Left hindlimb (tissue), 1 donor: ENCODE results near the gene VPS13C.
"Not testable (repeated sequence)": the region's sequence is repeated elsewhere in the genome, so short reads cannot be mapped to it uniquely, and the experiment has no call there.

Experiments used
- DNase-seq: peaks from one replicate; pipeline ENCODE4 v3.0.0-alpha.2; 2018

VPS13C gene

GRCh38 chr15:62046078-62046743 lies 14.0 kb downstream of the VPS13C start:
- no peak for DNase-seq

- DNase-seq: no peak
Observed at GRCh38 chr15:62035256-62035924, 24.9 kb downstream of the VPS13C start.

- no peak for DNase-seq
Observed at GRCh38 chr15:62027916-62028315, 32.3 kb downstream of the VPS13C start.

- no peak for DNase-seq
Observed at GRCh38 chr15:62027263-62027565, 33.0 kb downstream of the VPS13C start.

- DNase-seq: no peak
Observed at GRCh38 chr15:62026487-62027262, 33.6 kb downstream of the VPS13C start.

GRCh38 chr15:62021991-62022600 lies 38.2 kb downstream of the VPS13C start:
- no peak for DNase-seq

GRCh38 chr15:62020576-62021160 lies 39.6 kb downstream of the VPS13C start:
- DNase-seq: no peak

GRCh38 chr15:62005354-62005753 lies 54.9 kb downstream of the VPS13C start:
- not testable (repeated sequence) for DNase-seq

- no peak for DNase-seq
Observed at GRCh38 chr15:61997786-61998185, 62.5 kb downstream of the VPS13C start.

GRCh38 chr15:61996056-61996635 lies 64.1 kb downstream of the VPS13C start:
- DNase-seq: no peak

- no peak for DNase-seq
Observed at GRCh38 chr15:61994216-61994615, 66.0 kb downstream of the VPS13C start.

GRCh38 chr15:61992518-61992917 lies 67.7 kb downstream of the VPS13C start:
- no peak for DNase-seq

- no peak for DNase-seq
Observed at GRCh38 chr15:61989667-61990066, 70.6 kb downstream of the VPS13C start.

GRCh38 chr15:61987824-61988223 lies 72.4 kb downstream of the VPS13C start:
- no peak for DNase-seq

- DNase-seq: no peak
Observed at GRCh38 chr15:61983081-61983480, 77.2 kb downstream of the VPS13C start.

- no peak for DNase-seq
Observed at GRCh38 chr15:61978225-61978624, 82.0 kb downstream of the VPS13C start.

- DNase-seq: no peak
Observed at GRCh38 chr15:61974759-61975158, 85.5 kb downstream of the VPS13C start.

- DNase-seq: no peak
Observed at GRCh38 chr15:61974118-61974517, 86.1 kb downstream of the VPS13C start.

- no peak for DNase-seq
Observed at GRCh38 chr15:61951949-61952348, 108.3 kb downstream of the VPS13C start.

GRCh38 chr15:61946778-61947177 lies 113.5 kb downstream of the VPS13C start:
- no peak for DNase-seq

GRCh38 chr15:61943992-61944391 lies 116.3 kb downstream of the VPS13C start:
- no peak for DNase-seq

- no peak for DNase-seq
Observed at GRCh38 chr15:61938249-61938648, 122.0 kb downstream of the VPS13C start.
